CD4-positive, alpha-beta memory T cell (primary cell): ENCODE measurements around the gene TCFL5. TPM values are rescaled to one million over a fixed set of nuclear protein-coding genes. Genes with fewer than 3 reads are reported as not detected.

Source experiments
- CTCF ChIA-PET: fragments of 350-600 bp; sonication (Branson Sonifier 250); formaldehyde crosslinking; loops from one replicate; lab custom pipeline; 2021; ENCODE audit warnings: inconsistent platforms; ENCODE audit not compliant: partially characterized antibody; lab: Charles Lee
- POLR2A ChIA-PET: fragments of 350-600 bp; sonication (Branson Sonifier 250); formaldehyde crosslinking; loops from one replicate; lab custom pipeline; 2021; ENCODE audit not compliant: partially characterized antibody; lab: Charles Lee
- DNase-seq, 5 donors: peaks; one replicate each; pipeline versions ENCODE4 v3.0.0 to v3.0.0-alpha.2; 2020 to 2022; ENCODE audit warnings: mixed read lengths in 1 of 5
- H3K27ac ChIP-seq: one replicate; pipeline ENCODE4 v1.7.0; 2013; ENCODE audit warnings: low read depth, low read length
- H3K27me3 ChIP-seq: 2 replicates; pipeline ENCODE4 v1.7.0; 2013; ENCODE audit warnings: mild to moderate bottlenecking, low read length, moderate library complexity; ENCODE audit not compliant: insufficient read depth
- H3K36me3 ChIP-seq: 2 replicates; pipeline ENCODE4 v1.7.0; 2013; ENCODE audit warnings: mild to moderate bottlenecking, low read length, moderate library complexity; ENCODE audit not compliant: insufficient read depth
- H3K4me1 ChIP-seq: 2 replicates; pipeline ENCODE4 v1.7.0; 2013; ENCODE audit warnings: mild to moderate bottlenecking, low read length, moderate library complexity; ENCODE audit not compliant: insufficient read depth
- H3K4me3 ChIP-seq, 2 donors: one replicate each; pipeline ENCODE4 v1.7.0; 2013; ENCODE audit warnings: low read length in 2 of 2, mild to moderate bottlenecking in 1 of 2
- H3K9me3 ChIP-seq, 2 donors: one replicate each; pipeline ENCODE4 v1.7.0; 2013; ENCODE audit warnings: low read length in 2 of 2, control low read depth in 1 of 2; ENCODE audit not compliant: control insufficient read depth in 1 of 2
- H3K27ac Mint-ChIP-seq, 7 donors: one replicate each; pipeline ENCODE4 v1.8.0; 2020 to 2021; ENCODE audit warnings: mixed read lengths in 7 of 7, mild to moderate bottlenecking in 6 of 7, inconsistent platforms in 3 of 7, moderate library complexity in 3 of 7
- H3K27me3 Mint-ChIP-seq, 2 donors: one replicate each; pipeline ENCODE4 v1.8.0; 2020 to 2021; ENCODE audit warnings: mixed read lengths in 2 of 2
- H3K36me3 Mint-ChIP-seq, 2 donors: one replicate each; pipeline ENCODE4 v1.8.0; 2020 to 2021; ENCODE audit warnings: mixed read lengths in 2 of 2, inconsistent platforms in 1 of 2, mild to moderate bottlenecking in 1 of 2
- H3K4me1 Mint-ChIP-seq, 4 donors: one replicate each; pipeline ENCODE4 v1.8.0; 2020 to 2021; ENCODE audit warnings: mixed read lengths in 4 of 4, mild to moderate bottlenecking in 1 of 4
- H3K4me3 Mint-ChIP-seq, 8 donors: one replicate each; pipeline ENCODE4 v1.8.0; 2020 to 2021; ENCODE audit warnings: mixed read lengths in 8 of 8, mild to moderate bottlenecking in 7 of 8, moderate library complexity in 6 of 8, inconsistent platforms in 3 of 8
- H3K9me3 Mint-ChIP-seq, 8 donors: one replicate each; pipeline ENCODE4 v1.8.0; 2020 to 2021; ENCODE audit warnings: mixed read lengths in 8 of 8, mild to moderate bottlenecking in 5 of 8, inconsistent platforms in 3 of 8, moderate library complexity in 1 of 8
- intact Hi-C: fragments of 100-400 bp; cut with micrococcal nuclease; formaldehyde crosslinking; loops from one replicate; pipeline ENCODE4 v1.15.1; 2023
- polyA plus RNA-seq, 2 donors: library from polyadenylated mRNA; unstranded; fragments of 300-500 nt; fragmentation: Illumina TruSeq; gene quantifications; one replicate each; pipeline ENCODE4 v1.2.3, GENCODE V29; 2021
- total RNA-seq, 2 experiments: library from RNA; stranded (reverse); gene quantifications; one replicate each; pipeline ENCODE4 v1.2.3, GENCODE V29; 2021

TCFL5 gene
- total and polyA plus RNA-seq, 4 experiments from 2014 or later: 0.52 to 10.3 (median 6.2) TPM

GRCh38 chr20:62805155-62805710 lies 56.4 kb downstream of the TCFL5 start:
- H3K27ac ChIP-seq: peak overlapping the region; percentile 72
- peaks cover 38% of the 10 kb centered on the region for H3K4me1 ChIP-seq
- H3K4me3 ChIP-seq: peak overlapping the region; percentile 11 to 69
- DNase-seq: peak in 2 of 5 donors; percentile 22 to 26
- ChIA-PET POLR2A (interaction anchor here (1.0 to 4.0 kb wide), 7 partner anchors 10 to 162 kb away, joined by 4 to 75 read pairs (median 8); partner anchors contain the start of genes MRGBP and SLCO4A1), CTCF (interaction anchor here (2.3 to 3.5 kb wide), 2 partner anchors 11 to 13 kb away, joined by 5 to 13 read pairs; no protein-coding TSS in a partner anchor)
- H3K4me1 Mint-ChIP-seq: peaks cover 7 to 47% (median 22%) of the 10 kb centered on the region in 4 donors
- peaks cover 0 to 1% of the 10 kb centered on the region in 2 donors for H3K27me3 Mint-ChIP-seq
- peaks cover 25% of the 10 kb centered on the region for H3K36me3 ChIP-seq
- intact Hi-C loops: no loop called here
- H3K27ac Mint-ChIP-seq: peak overlapping the region in 6 of 7 donors; percentile 22 to 84 (median 58)
- no peaks in the 10 kb centered on the region for H3K9me3 ChIP-seq
- peak overlapping the region; percentile 64 to 87 (median 79) for H3K4me3 Mint-ChIP-seq
- H3K36me3 Mint-ChIP-seq: peaks cover 7 to 33% of the 10 kb centered on the region in 2 donors
- H3K9me3 Mint-ChIP-seq: no peaks in the 10 kb centered on the region
- no peaks in the 10 kb centered on the region for H3K27me3 ChIP-seq

- H3K4me1 ChIP-seq: peaks cover 38% of the 10 kb centered on the region
- Mint-ChIP-seq H3K36me3 (peaks cover 11 to 34% of the 10 kb centered on the region in 2 donors), H3K27me3 (peaks cover 0 to 1% of the 10 kb centered on the region in 2 donors), H3K9me3 (no peaks in the 10 kb centered on the region), H3K4me1 (peaks cover 7 to 47% (median 22%) of the 10 kb centered on the region in 4 donors), H3K27ac (peak within 1 kb of the TSS; percentile 95 to 100 (median 97)), H3K4me3 (peak within 1 kb of the TSS; percentile 93 to 100 (median 96))
- intact Hi-C loops: loop anchor here (1.0 kb wide), 1 partner anchor 10 kb away; no protein-coding TSS in a partner anchor
- peak within 1 kb of the TSS; percentile 72 for H3K27ac ChIP-seq
- peaks cover 25% of the 10 kb centered on the region for H3K36me3 ChIP-seq
- no peaks in the 10 kb centered on the region for H3K27me3 ChIP-seq
- H3K9me3 ChIP-seq: no peaks in the 10 kb centered on the region
- ChIA-PET POLR2A (interaction anchor here (1.0 to 4.0 kb wide), 8 partner anchors 9 to 162 kb away, joined by 3 to 75 read pairs (median 8); partner anchors contain the start of genes MRGBP and SLCO4A1), CTCF (interaction anchor here (0.6 to 3.5 kb wide), 3 partner anchors 10 to 57 kb away, joined by 4 to 13 read pairs (median 5); no protein-coding TSS in a partner anchor)
- peak within 1 kb of the TSS; percentile 65 to 69 for H3K4me3 ChIP-seq
- peak; percentile 72 to 78 (median 74) for DNase-seq
These were observed 56.9 kb downstream of the TCFL5 start, which contains the start of gene OGFR for GRCh38 chr20:62804627-62805154. Gene OGFR, plus strand, starts transcription at chr20:62804835. Its CDS starts 25 bp downstream, at chr20:62804860.

GRCh38 chr20:62804021-62804626 lies 57.5 kb downstream of the TCFL5 start:
- Mint-ChIP-seq H3K4me3 (peak overlapping the region; percentile 90 to 100 (median 94)), H3K9me3 (no peaks in the 10 kb centered on the region), H3K36me3 (peaks cover 14 to 39% of the 10 kb centered on the region in 2 donors), H3K27ac (peak overlapping the region; percentile 95 to 100 (median 97)), H3K27me3 (peaks cover 0 to 1% of the 10 kb centered on the region in 2 donors), H3K4me1 (peaks cover 7 to 47% (median 22%) of the 10 kb centered on the region in 4 donors)
- Histone ChIP-seq H3K9me3 (no peaks in the 10 kb centered on the region), H3K36me3 (peaks cover 25% of the 10 kb centered on the region), H3K27ac (peak overlapping the region; percentile 72), H3K27me3 (no peaks in the 10 kb centered on the region), H3K4me3 (peak overlapping the region; percentile 65 to 69), H3K4me1 (peaks cover 38% of the 10 kb centered on the region)
- ChIA-PET POLR2A (interaction anchor here (1.0 to 4.0 kb wide), 8 partner anchors 9 to 161 kb away, joined by 3 to 75 read pairs (median 8); partner anchors contain the start of genes MRGBP and SLCO4A1), CTCF (interaction anchor here (0.6 to 3.5 kb wide), 3 partner anchors 10 to 56 kb away, joined by 4 to 13 read pairs (median 5); no protein-coding TSS in a partner anchor)
- intact Hi-C loops: loop anchor here (1.0 kb wide), 1 partner anchor 10 kb away; no protein-coding TSS in a partner anchor
- DNase-seq: peak in 3 of 5 donors; percentile 23 to 63 (median 31)

- no peak overlapping the region for H3K27ac ChIP-seq
- no peaks in the 10 kb centered on the region for H3K27me3 ChIP-seq
- no peaks in the 10 kb centered on the region for H3K9me3 ChIP-seq
- H3K4me3 ChIP-seq: no peak overlapping the region
- CTCF ChIA-PET: interaction anchor here (0.9 kb wide), 1 partner anchor 11 kb away, joined by 3 read pairs; no protein-coding TSS in a partner anchor
- H3K36me3 ChIP-seq: peaks cover 18% of the 10 kb centered on the region
- Mint-ChIP-seq H3K4me3 (peak overlapping the region in 5 of 8 donors; percentile 0 to 49 (median 24)), H3K36me3 (peaks cover 15 to 44% of the 10 kb centered on the region in 2 donors), H3K4me1 (peaks cover 9 to 50% (median 24%) of the 10 kb centered on the region in 4 donors), H3K27me3 (peaks cover 0 to 1% of the 10 kb centered on the region in 2 donors), H3K27ac (peak overlapping the region in 4 of 7 donors; percentile 27 to 81 (median 57)), H3K9me3 (peaks cover 0 to 3% (median 0%) of the 10 kb centered on the region in 8 donors)
- no peak for DNase-seq
- peaks cover 32% of the 10 kb centered on the region for H3K4me1 ChIP-seq
- POLR2A ChIA-PET: interaction anchor here (1.0 to 1.7 kb wide), 2 partner anchors 62 to 151 kb away, joined by 3 to 6 read pairs; no protein-coding TSS in a partner anchor
- intact Hi-C loops: no loop called here
These were observed 59.5 kb downstream of the TCFL5 start for GRCh38 chr20:62802026-62802712.

DNA sequence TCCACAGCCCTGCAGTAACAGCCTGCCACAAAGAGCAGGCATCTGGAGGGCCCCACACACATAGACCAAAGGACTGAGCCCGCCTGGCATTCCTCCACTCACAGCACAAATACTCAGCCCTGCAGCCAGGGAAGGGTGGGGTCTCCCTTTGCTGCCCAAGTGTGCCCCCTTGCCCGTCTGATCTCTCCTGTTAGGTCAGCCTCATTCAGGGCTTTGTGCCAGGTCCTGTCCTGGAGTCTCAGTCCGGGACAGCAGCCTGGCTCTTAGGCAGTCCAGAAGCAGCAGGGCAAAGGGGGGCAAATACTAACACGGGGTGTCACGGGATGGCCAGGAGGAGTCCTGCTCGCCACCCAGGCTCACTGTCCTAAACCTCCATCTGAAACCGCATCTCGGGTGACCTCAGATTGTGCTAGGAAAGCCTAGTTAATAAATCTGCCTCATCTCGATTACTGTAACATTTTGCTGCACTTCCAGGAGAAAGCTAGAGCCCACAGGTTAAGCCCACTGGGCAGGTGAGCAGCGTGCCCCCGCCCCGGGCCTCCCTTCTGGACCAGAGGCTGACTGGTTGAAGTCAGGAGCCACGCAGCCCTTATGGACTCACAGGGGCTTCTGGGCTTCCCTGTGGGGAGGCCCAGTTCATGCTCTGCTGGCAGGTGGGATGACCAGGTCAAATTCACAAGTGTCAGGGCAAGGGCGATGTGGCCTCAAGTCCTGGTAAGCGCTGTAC lies 60.2 kb downstream of the TCFL5 start:
- Histone ChIP-seq H3K4me3 (no peak overlapping the region), H3K4me1 (peaks cover 29% of the 10 kb centered on the region), H3K36me3 (peaks cover 18% of the 10 kb centered on the region), H3K27ac (no peak overlapping the region), H3K27me3 (no peaks in the 10 kb centered on the region), H3K9me3 (no peaks in the 10 kb centered on the region)
- H3K4me3 Mint-ChIP-seq: peak overlapping the region in 2 of 8 donors; percentile 30 to 49
- H3K4me1 Mint-ChIP-seq: peaks cover 9 to 45% (median 21%) of the 10 kb centered on the region in 4 donors
- intact Hi-C loops: no loop called here
- POLR2A ChIA-PET: no interaction called here
- H3K36me3 Mint-ChIP-seq: peaks cover 15 to 40% of the 10 kb centered on the region in 2 donors
- peak overlapping the region in 4 of 7 donors; percentile 27 to 35 (median 32) for H3K27ac Mint-ChIP-seq
- peaks cover 0 to 1% of the 10 kb centered on the region in 2 donors for H3K27me3 Mint-ChIP-seq
- no peak for DNase-seq
- CTCF ChIA-PET: no interaction called here
- peaks cover 0 to 3% (median 0%) of the 10 kb centered on the region in 8 donors for H3K9me3 Mint-ChIP-seq
